CD4-positive, alpha-beta memory T cell (primary cell): ENCODE data around the gene NDFIP2. TPM values are rescaled to one million over a fixed set of nuclear protein-coding genes. Genes with fewer than 3 reads are reported as not detected.

Experiments
- CTCF ChIA-PET: fragments of 350-600 bp; sonication (Branson Sonifier 250); formaldehyde crosslinking; loops from one replicate; lab custom pipeline; 2021; ENCODE audit warnings: inconsistent platforms; ENCODE audit not compliant: partially characterized antibody; lab: Charles Lee
- POLR2A ChIA-PET: fragments of 350-600 bp; sonication (Branson Sonifier 250); formaldehyde crosslinking; loops from one replicate; lab custom pipeline; 2021; ENCODE audit not compliant: partially characterized antibody; lab: Charles Lee
- DNase-seq, 5 donors: peaks; one replicate each; pipeline versions ENCODE4 v3.0.0 to v3.0.0-alpha.2; 2020 to 2022; ENCODE audit warnings: mixed read lengths in 1 of 5
- H3K27ac ChIP-seq: one replicate; pipeline ENCODE4 v1.7.0; 2013; ENCODE audit warnings: low read depth, low read length
- H3K27me3 ChIP-seq: 2 replicates; pipeline ENCODE4 v1.7.0; 2013; ENCODE audit warnings: mild to moderate bottlenecking, low read length, moderate library complexity; ENCODE audit not compliant: insufficient read depth
- H3K36me3 ChIP-seq: 2 replicates; pipeline ENCODE4 v1.7.0; 2013; ENCODE audit warnings: mild to moderate bottlenecking, low read length, moderate library complexity; ENCODE audit not compliant: insufficient read depth
- H3K4me1 ChIP-seq: 2 replicates; pipeline ENCODE4 v1.7.0; 2013; ENCODE audit warnings: mild to moderate bottlenecking, low read length, moderate library complexity; ENCODE audit not compliant: insufficient read depth
- H3K4me3 ChIP-seq, 2 donors: one replicate each; pipeline ENCODE4 v1.7.0; 2013; ENCODE audit warnings: low read length in 2 of 2, mild to moderate bottlenecking in 1 of 2
- H3K9me3 ChIP-seq, 2 donors: one replicate each; pipeline ENCODE4 v1.7.0; 2013; ENCODE audit warnings: low read length in 2 of 2, control low read depth in 1 of 2; ENCODE audit not compliant: control insufficient read depth in 1 of 2
- H3K27ac Mint-ChIP-seq, 7 donors: one replicate each; pipeline ENCODE4 v1.8.0; 2020 to 2021; ENCODE audit warnings: mixed read lengths in 7 of 7, mild to moderate bottlenecking in 6 of 7, inconsistent platforms in 3 of 7, moderate library complexity in 3 of 7
- H3K27me3 Mint-ChIP-seq, 2 donors: one replicate each; pipeline ENCODE4 v1.8.0; 2020 to 2021; ENCODE audit warnings: mixed read lengths in 2 of 2
- H3K36me3 Mint-ChIP-seq, 2 donors: one replicate each; pipeline ENCODE4 v1.8.0; 2020 to 2021; ENCODE audit warnings: mixed read lengths in 2 of 2, inconsistent platforms in 1 of 2, mild to moderate bottlenecking in 1 of 2
- H3K4me1 Mint-ChIP-seq, 4 donors: one replicate each; pipeline ENCODE4 v1.8.0; 2020 to 2021; ENCODE audit warnings: mixed read lengths in 4 of 4, mild to moderate bottlenecking in 1 of 4
- H3K4me3 Mint-ChIP-seq, 8 donors: one replicate each; pipeline ENCODE4 v1.8.0; 2020 to 2021; ENCODE audit warnings: mixed read lengths in 8 of 8, mild to moderate bottlenecking in 7 of 8, moderate library complexity in 6 of 8, inconsistent platforms in 3 of 8
- H3K9me3 Mint-ChIP-seq, 8 donors: one replicate each; pipeline ENCODE4 v1.8.0; 2020 to 2021; ENCODE audit warnings: mixed read lengths in 8 of 8, mild to moderate bottlenecking in 5 of 8, inconsistent platforms in 3 of 8, moderate library complexity in 1 of 8
- intact Hi-C: fragments of 100-400 bp; cut with micrococcal nuclease; formaldehyde crosslinking; loops from one replicate; pipeline ENCODE4 v1.15.1; 2023
- polyA plus RNA-seq, 2 donors: library from polyadenylated mRNA; unstranded; fragments of 300-500 nt; fragmentation: Illumina TruSeq; gene quantifications; one replicate each; pipeline ENCODE4 v1.2.3, GENCODE V29; 2021
- total RNA-seq, 2 experiments: library from RNA; stranded (reverse); gene quantifications; one replicate each; pipeline ENCODE4 v1.2.3, GENCODE V29; 2021

NDFIP2 gene
- total and polyA plus RNA-seq, 4 experiments from 2014 or later: 2.7 to 5.2 (median 4.1) TPM

- H3K27me3 Mint-ChIP-seq: no peaks in the 10 kb centered on the region
- Histone ChIP-seq H3K27me3 (no peaks in the 10 kb centered on the region), H3K4me3 (no peak overlapping the region), H3K27ac (no peak overlapping the region), H3K4me1 (no peaks in the 10 kb centered on the region), H3K36me3 (no peaks in the 10 kb centered on the region), H3K9me3 (no peaks in the 10 kb centered on the region)
- H3K9me3 Mint-ChIP-seq: peaks cover 0 to 4% (median 0%) of the 10 kb centered on the region in 8 donors
- no peak overlapping the region for H3K27ac Mint-ChIP-seq
- intact Hi-C loops: no loop called here
- DNase-seq: no peak
- H3K4me1 Mint-ChIP-seq: no peaks in the 10 kb centered on the region
- CTCF ChIA-PET: no interaction called here
- H3K4me3 Mint-ChIP-seq: no peak overlapping the region
- POLR2A ChIA-PET: no interaction called here
- H3K36me3 Mint-ChIP-seq: no peaks in the 10 kb centered on the region
Observed at GRCh38 chr13:79468819-79469218, 12.1 kb upstream of the NDFIP2 start.

GRCh38 chr13:79469608-79470007 is 11.3 kb upstream of the NDFIP2 start:
- CTCF ChIA-PET: no interaction called here
- intact Hi-C loops: no loop called here

GRCh38 chr13:79470666-79471065 is 10.3 kb upstream of the NDFIP2 start:
- intact Hi-C loops: no loop called here
- peaks cover 0 to 8% (median 0%) of the 10 kb centered on the region in 8 donors for H3K9me3 Mint-ChIP-seq
- DNase-seq: no peak
- H3K4me3 ChIP-seq: no peak overlapping the region
- no peaks in the 10 kb centered on the region for H3K36me3 Mint-ChIP-seq
- no peaks in the 10 kb centered on the region for H3K9me3 ChIP-seq
- no peaks in the 10 kb centered on the region for H3K4me1 Mint-ChIP-seq
- H3K27ac Mint-ChIP-seq: no peak overlapping the region
- no peaks in the 10 kb centered on the region for H3K27me3 Mint-ChIP-seq
- H3K27ac ChIP-seq: no peak overlapping the region
- H3K4me3 Mint-ChIP-seq: no peak overlapping the region
- H3K27me3 ChIP-seq: no peaks in the 10 kb centered on the region
- no peaks in the 10 kb centered on the region for H3K4me1 ChIP-seq
- H3K36me3 ChIP-seq: no peaks in the 10 kb centered on the region
- ChIA-PET CTCF (no interaction called here), POLR2A (interaction anchor here (1.0 kb wide), 1 partner anchor 12 kb away, joined by 3 read pairs; no protein-coding TSS in a partner anchor)

More at GRCh38 chr13:79469608-79470007, 11.3 kb upstream of the NDFIP2 start:
- Mint-ChIP-seq H3K36me3 (no peaks in the 10 kb centered on the region), H3K4me1 (no peaks in the 10 kb centered on the region), H3K27ac (no peak overlapping the region), H3K27me3 (no peaks in the 10 kb centered on the region), H3K9me3 (peaks cover 0 to 5% (median 0%) of the 10 kb centered on the region in 8 donors), H3K4me3 (no peak overlapping the region)
- H3K27me3 ChIP-seq: no peaks in the 10 kb centered on the region
- POLR2A ChIA-PET: no interaction called here
- H3K36me3 ChIP-seq: no peaks in the 10 kb centered on the region
- no peak overlapping the region for H3K27ac ChIP-seq
- no peak for DNase-seq
- H3K9me3 ChIP-seq: no peaks in the 10 kb centered on the region
- H3K4me1 ChIP-seq: no peaks in the 10 kb centered on the region
- H3K4me3 ChIP-seq: no peak overlapping the region

GRCh38 chr13:79475569-79475968 is 5.4 kb upstream of the NDFIP2 start:
- Mint-ChIP-seq H3K4me3 (no peak overlapping the region), H3K27ac (no peak overlapping the region), H3K27me3 (no peaks in the 10 kb centered on the region), H3K9me3 (peaks cover 0 to 8% (median 0%) of the 10 kb centered on the region in 8 donors), H3K4me1 (peaks cover 2 to 13% (median 8%) of the 10 kb centered on the region in 4 donors), H3K36me3 (no peaks in the 10 kb centered on the region)
- no peaks in the 10 kb centered on the region for H3K9me3 ChIP-seq
- no peak overlapping the region for H3K4me3 ChIP-seq
- no peaks in the 10 kb centered on the region for H3K27me3 ChIP-seq
- intact Hi-C loops: no loop called here
- POLR2A ChIA-PET: no interaction called here
- CTCF ChIA-PET: no interaction called here
- no peak overlapping the region for H3K27ac ChIP-seq
- no peak for DNase-seq
- no peaks in the 10 kb centered on the region for H3K36me3 ChIP-seq
- H3K4me1 ChIP-seq: no peaks in the 10 kb centered on the region

DNA sequence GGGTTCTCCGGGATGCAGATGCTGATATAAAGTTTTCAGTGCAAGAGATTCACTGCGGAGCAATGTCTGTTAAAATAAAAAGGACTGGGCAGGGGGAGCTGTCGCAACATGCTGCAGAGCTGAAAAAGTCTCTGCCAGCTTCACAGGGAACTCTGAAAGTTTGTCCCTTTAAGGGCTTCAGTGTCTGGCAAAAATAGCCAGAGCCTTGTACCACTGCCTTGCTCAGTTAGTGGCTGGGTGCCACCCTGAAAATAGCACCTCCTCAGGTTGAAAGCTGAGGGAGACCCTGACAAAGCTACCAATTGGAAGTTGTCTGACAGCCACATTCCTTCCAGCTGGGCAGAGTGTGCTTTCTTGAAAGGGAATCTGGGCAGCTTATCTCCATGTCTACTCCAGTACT is 3.0 kb upstream of the NDFIP2 start:
- no peaks in the 10 kb centered on the region for H3K9me3 ChIP-seq
- H3K4me3 ChIP-seq: no peak overlapping the region
- no peak overlapping the region for H3K27ac Mint-ChIP-seq
- no peak overlapping the region for H3K4me3 Mint-ChIP-seq
- no peaks in the 10 kb centered on the region for H3K36me3 ChIP-seq
- no peak for DNase-seq
- intact Hi-C loops: no loop called here
- peaks cover 15 to 29% (median 23%) of the 10 kb centered on the region in 4 donors for H3K4me1 Mint-ChIP-seq
- no peaks in the 10 kb centered on the region for H3K27me3 ChIP-seq
- peaks cover 0 to 8% (median 0%) of the 10 kb centered on the region in 8 donors for H3K9me3 Mint-ChIP-seq
- H3K27ac ChIP-seq: no peak overlapping the region
- ChIA-PET CTCF (interaction anchor here (0.9 to 1.3 kb wide), 4 partner anchors 10 to 63 kb away, joined by 3 to 5 read pairs (median 3); no protein-coding TSS in a partner anchor), POLR2A (interaction anchor here (0.7 kb wide), 1 partner anchor 26 kb away, joined by 3 read pairs; no protein-coding TSS in a partner anchor)
- peaks cover 15% of the 10 kb centered on the region for H3K4me1 ChIP-seq
- no peaks in the 10 kb centered on the region for H3K27me3 Mint-ChIP-seq
- H3K36me3 Mint-ChIP-seq: peaks cover 0 to 2% of the 10 kb centered on the region in 2 donors

DNA sequence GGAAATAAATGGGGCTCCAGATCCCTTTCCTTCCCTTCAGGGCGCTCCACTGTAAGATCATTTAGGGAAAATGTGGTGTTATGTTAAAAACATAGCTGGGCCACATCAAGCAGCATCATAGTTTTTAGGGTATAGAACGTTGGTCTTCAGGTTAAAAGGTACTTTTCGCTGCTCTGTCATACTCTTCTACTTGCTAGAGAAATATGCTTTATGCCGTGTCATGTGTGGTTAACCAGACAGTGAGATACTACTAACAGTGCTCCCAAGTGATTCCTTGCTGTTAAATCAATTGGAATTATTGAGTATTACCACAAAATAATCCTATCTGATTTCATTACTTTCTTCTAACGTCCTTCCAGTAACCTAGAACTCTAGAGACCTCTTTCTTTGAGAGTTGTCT is 1.1 kb upstream of the NDFIP2 start:
- no peak overlapping the region for H3K27ac ChIP-seq
- H3K4me3 ChIP-seq: no peak overlapping the region
- H3K27me3 ChIP-seq: no peaks in the 10 kb centered on the region
- Mint-ChIP-seq H3K4me3 (peak overlapping the region in 5 of 8 donors; percentile 88 to 96 (median 94)), H3K9me3 (peaks cover 0 to 1% (median 0%) of the 10 kb centered on the region in 8 donors), H3K27ac (peak overlapping the region in 6 of 7 donors; percentile 1 to 93 (median 81)), H3K4me1 (peaks cover 17 to 36% (median 29%) of the 10 kb centered on the region in 4 donors), H3K36me3 (peaks cover 0 to 2% of the 10 kb centered on the region in 2 donors), H3K27me3 (no peaks in the 10 kb centered on the region)
- H3K4me1 ChIP-seq: peaks cover 22% of the 10 kb centered on the region
- intact Hi-C loops: loop anchor here (2.0 to 5.0 kb wide), 2 partner anchors 37 to 61 kb away; no protein-coding TSS in a partner anchor
- ChIA-PET POLR2A (no interaction called here), CTCF (no interaction called here)
- H3K9me3 ChIP-seq: no peaks in the 10 kb centered on the region
- no peaks in the 10 kb centered on the region for H3K36me3 ChIP-seq
- no peak for DNase-seq

GRCh38 chr13:79481685-79482052 is 714 bp downstream of the NDFIP2 start:
- Histone ChIP-seq H3K27ac (peak overlapping the region; percentile 48), H3K9me3 (no peaks in the 10 kb centered on the region), H3K4me1 (peaks cover 22% of the 10 kb centered on the region), H3K4me3 (peak overlapping the region; percentile 52 to 81), H3K27me3 (no peaks in the 10 kb centered on the region), H3K36me3 (no peaks in the 10 kb centered on the region)
- H3K36me3 Mint-ChIP-seq: peaks cover 0 to 2% of the 10 kb centered on the region in 2 donors
- DNase-seq: peak in 3 of 5 donors; percentile 20 to 74 (median 26)
- ChIA-PET CTCF (interaction anchor here (0.9 to 1.7 kb wide), 6 partner anchors 18 to 75 kb away, joined by 3 to 14 read pairs (median 4); no protein-coding TSS in a partner anchor), POLR2A (interaction anchor here (0.7 to 1.6 kb wide), 11 partner anchors 8 to 90 kb away, joined by 3 to 16 read pairs (median 4); partner anchors contain the start of gene RBM26)
- H3K4me1 Mint-ChIP-seq: peaks cover 25 to 42% (median 36%) of the 10 kb centered on the region in 4 donors
- peaks cover 0 to 1% (median 0%) of the 10 kb centered on the region in 8 donors for H3K9me3 Mint-ChIP-seq
- intact Hi-C loops: loop anchor here (1.0 to 5.0 kb wide), 5 partner anchors 30 to 75 kb away; partner anchors contain the start of gene RBM26
- H3K27me3 Mint-ChIP-seq: no peaks in the 10 kb centered on the region
- H3K27ac Mint-ChIP-seq: peak overlapping the region; percentile 80 to 93 (median 89)
- peak overlapping the region; percentile 88 to 96 (median 94) for H3K4me3 Mint-ChIP-seq
